GM23338 (cell line): Measurements from ENCODE around the gene ZSCAN21. TPM values are rescaled to one million over a fixed set of nuclear protein-coding genes. Genes with fewer than 3 reads are reported as not detected.
A peak's percentile ranks its signal among the peaks of the same experiment; 100 is the strongest.

Experiments used
- ATAC-seq: fragments of 200-7000 bp; cut with Tn5 transposase; 3 replicates; pipeline ENCODE4 v1.9.1; 2020
- DNase-seq: peaks from one replicate; pipeline ENCODE4 v3.0.0-alpha.2; 2015; ENCODE audit warnings: low spot score
- H2AFZ ChIP-seq: fragments of 200-600 bp; sonication (generic); 2 replicates; pipeline ENCODE4 v1.8.0; 2016; ENCODE audit warnings: antibody characterized with exemption, mild to moderate bottlenecking, moderate library complexity
- H3F3A ChIP-seq: fragments of 200-600 bp; sonication (generic); replicated peaks from 2 replicates; pipeline ENCODE4 v1.8.0; 2017; ENCODE audit warnings: antibody characterized with exemption, mixed run types, low read depth
- H3K27ac ChIP-seq: fragments of 200-600 bp; sonication (generic); 2 replicates; pipeline ENCODE4 v1.6.1; 2016; ENCODE audit warnings: low read depth
- H3K27me3 ChIP-seq: fragments of 200-600 bp; sonication (generic); 2 replicates; pipeline ENCODE4 v1.8.0; 2016; ENCODE audit warnings: mild to moderate bottlenecking, mixed run types, moderate library complexity; ENCODE audit not compliant: insufficient read depth
- H3K36me3 ChIP-seq: fragments of 200-600 bp; sonication (generic); 2 replicates; pipeline ENCODE4 v1.8.0; 2016; ENCODE audit warnings: mild to moderate bottlenecking; ENCODE audit not compliant: insufficient read depth
- H3K4me1 ChIP-seq: fragments of 200-600 bp; sonication (generic); 2 replicates; pipeline ENCODE4 v1.8.0; 2016; ENCODE audit warnings: mild to moderate bottlenecking, moderate library complexity; ENCODE audit not compliant: insufficient read depth
- H3K4me2 ChIP-seq: fragments of 200-600 bp; sonication (generic); 2 replicates; pipeline ENCODE4 v1.7.1; 2017; ENCODE audit warnings: mixed run types
- H3K4me3 ChIP-seq: fragments of 200-600 bp; sonication (generic); 2 replicates; pipeline ENCODE4 v1.6.1; 2016; ENCODE audit warnings: mixed run types
- H3K79me2 ChIP-seq: fragments of 200-600 bp; sonication (generic); replicated peaks from 2 replicates; pipeline ENCODE4 v1.8.0; 2017; ENCODE audit warnings: mild to moderate bottlenecking; ENCODE audit not compliant: insufficient read depth
- H3K9me2 ChIP-seq: fragments of 200-600 bp; sonication (generic); 2 replicates; pipeline ENCODE4 v1.8.0; 2017; ENCODE audit not compliant: insufficient read depth
- H4K20me1 ChIP-seq: fragments of 200-600 bp; sonication (generic); replicated peaks from 2 replicates; pipeline ENCODE4 v1.8.0; 2017; ENCODE audit warnings: mild to moderate bottlenecking; ENCODE audit not compliant: insufficient read depth
- H3K27ac Mint-ChIP-seq: 2 replicates; pipeline ENCODE4 v1.8.0; 2020; ENCODE audit warnings: inconsistent platforms, mild to moderate bottlenecking, moderate library complexity, mixed read lengths
- H3K27me3 Mint-ChIP-seq: 3 replicates; pipeline ENCODE4 v1.8.0; 2022; ENCODE audit warnings: low read depth, mild to moderate bottlenecking, moderate library complexity, mixed read lengths, inconsistent platforms; ENCODE audit not compliant: insufficient read depth, poor library complexity
- H3K36me3 Mint-ChIP-seq: 3 replicates; pipeline ENCODE4 v1.8.0; 2021; ENCODE audit warnings: low read depth, mild to moderate bottlenecking, inconsistent platforms, moderate library complexity, mixed read lengths
- H3K4me1 Mint-ChIP-seq: 3 replicates; pipeline ENCODE4 v1.8.0; 2020; ENCODE audit warnings: mild to moderate bottlenecking, inconsistent platforms, mixed read lengths
- H3K4me3 Mint-ChIP-seq: 3 replicates; pipeline ENCODE4 v1.8.0; 2021; ENCODE audit warnings: moderate library complexity, mild to moderate bottlenecking, inconsistent platforms, mixed read lengths
- H3K9me3 Mint-ChIP-seq: 3 replicates; pipeline ENCODE4 v1.8.0; 2020; ENCODE audit warnings: moderate library complexity, mild to moderate bottlenecking, inconsistent platforms, mixed read lengths
- CREB1 ChIP-seq: fragments of 250-450 bp; sonication (Bioruptor Pico); IDR thresholded peaks from 2 replicates; pipeline ENCODE4 v1.5.0; 2020; ENCODE audit warnings: low read depth, mild to moderate bottlenecking, moderate library complexity
- CTCF ChIP-seq, 2 experiments: fragments of 200-600 bp in 1 of 2; sonication (generic) in 1 of 2; conservative IDR thresholded peaks; 2 replicates each; pipeline versions ENCODE4 v1.5.1 to v1.6.1; 2016 to 2017; ENCODE audit warnings: antibody characterized with exemption in 2 of 2, low read depth in 2 of 2, mild to moderate bottlenecking in 2 of 2, moderate library complexity in 1 of 2
- EZH2 ChIP-seq: fragments of 200-600 bp; sonication (generic); IDR thresholded peaks from one replicate; pipeline ENCODE4 v1.8.0; 2017; ENCODE audit warnings: antibody characterized with exemption, mild to moderate bottlenecking, low read depth; ENCODE audit not compliant: unreplicated experiment
- EZH2phosphoT487 ChIP-seq: fragments of 200-600 bp; sonication (generic); IDR thresholded peaks from one replicate; pipeline ENCODE4 v1.8.1; 2018; ENCODE audit warnings: antibody characterized with exemption; ENCODE audit not compliant: unreplicated experiment
- JUNB ChIP-seq: IDR thresholded peaks from one replicate; pipeline ENCODE4 v1.6.1; 2016; ENCODE audit warnings: antibody characterized with exemption; ENCODE audit not compliant: unreplicated experiment
- NANOG ChIP-seq: IDR thresholded peaks from 2 replicates; pipeline ENCODE4 v1.6.1; 2016; ENCODE audit warnings: antibody characterized with exemption, borderline replicate concordance
- POLR2AphosphoS5 ChIP-seq: IDR thresholded peaks from 2 replicates; pipeline ENCODE4 v1.6.1; 2016; ENCODE audit warnings: antibody characterized with exemption, low read depth
- REST ChIP-seq: IDR thresholded peaks from one replicate; pipeline ENCODE4 v1.6.1; 2018; ENCODE audit warnings: antibody characterized with exemption; ENCODE audit not compliant: unreplicated experiment
- STAT1 ChIP-seq: IDR thresholded peaks from one replicate; pipeline ENCODE4 v1.6.1; 2016; ENCODE audit warnings: antibody characterized with exemption; ENCODE audit not compliant: unreplicated experiment
- ZNF114 ChIP-seq: fragments of 250-450 bp; sonication (Bioruptor Pico); IDR thresholded peaks from 2 replicates; pipeline ENCODE4 v1.5.0; 2020; ENCODE audit warnings: mild to moderate bottlenecking, moderate library complexity
- ZNF331 ChIP-seq: fragments of 250-450 bp; sonication (Bioruptor Pico); IDR thresholded peaks from 2 replicates; pipeline ENCODE4 v1.5.0; 2020; ENCODE audit warnings: low read depth, mild to moderate bottlenecking, moderate library complexity
- polyA plus RNA-seq: library from polyadenylated mRNA; unstranded; fragments of >200 nt; fragmentation: Nextera tagmentation; extraction: Ambion mirVana; gene quantifications from 2 replicates; pipeline ENCODE4 v1.2.1, GENCODE V29; 2016
- total RNA-seq: library from RNA; depleted of rRNA; stranded (reverse); fragments of >200 nt; shearing (Covaris generic); gene quantifications from 2 replicates; pipeline ENCODE4 v1.2.3, GENCODE V29; 2014
- TF ChIP-seq, protein P1 (sequence below): IDR thresholded peaks from 2 replicates; pipeline ENCODE4 v1.6.1; 2016; ENCODE audit warnings: antibody characterized with exemption
- TF ChIP-seq, protein P2 (sequence below): fragments of 250-450 bp; sonication (Bioruptor Pico); IDR thresholded peaks from 2 replicates; pipeline ENCODE4 v1.5.0; 2020; ENCODE audit warnings: mild to moderate bottlenecking, moderate library complexity

ZSCAN21 gene
- total and polyA plus RNA-seq, 2 experiments from 2014 or later, result 15.7 to 21.8 TPM

- H3K4me1 Mint-ChIP-seq, result peaks cover 19% of the 10 kb centered on the region
- peaks cover 15% of the 10 kb centered on the region for H3K4me1 ChIP-seq
- peak; percentile 61 for DNase-seq
- peaks cover 39% of the 10 kb centered on the region for H3K36me3 ChIP-seq
- peak overlapping the region; percentile 95 for H3K4me3 Mint-ChIP-seq
- TF ChIP-seq, protein P1, sequence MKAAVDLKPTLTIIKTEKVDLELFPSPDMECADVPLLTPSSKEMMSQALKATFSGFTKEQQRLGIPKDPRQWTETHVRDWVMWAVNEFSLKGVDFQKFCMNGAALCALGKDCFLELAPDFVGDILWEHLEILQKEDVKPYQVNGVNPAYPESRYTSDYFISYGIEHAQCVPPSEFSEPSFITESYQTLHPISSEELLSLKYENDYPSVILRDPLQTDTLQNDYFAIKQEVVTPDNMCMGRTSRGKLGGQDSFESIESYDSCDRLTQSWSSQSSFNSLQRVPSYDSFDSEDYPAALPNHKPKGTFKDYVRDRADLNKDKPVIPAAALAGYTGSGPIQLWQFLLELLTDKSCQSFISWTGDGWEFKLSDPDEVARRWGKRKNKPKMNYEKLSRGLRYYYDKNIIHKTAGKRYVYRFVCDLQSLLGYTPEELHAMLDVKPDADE, result no peak
- TF ChIP-seq STAT1 (no peak), EZH2 (no peak), POLR2AphosphoS5 (no peak), EZH2phosphoT487 (no peak), REST (no peak), CREB1 (CRISPR knock-in tag) (no peak), ZNF114 (CRISPR knock-in tag) (no peak), CTCF (conservative IDR thresholded peaks at IDR 0.05; ENCODE audit: low read depth in 2 of 2) (no peak), JUNB (no peak), NANOG (no peak), ZNF331 (CRISPR knock-in tag) (no peak)
- TF ChIP-seq, protein P2, sequence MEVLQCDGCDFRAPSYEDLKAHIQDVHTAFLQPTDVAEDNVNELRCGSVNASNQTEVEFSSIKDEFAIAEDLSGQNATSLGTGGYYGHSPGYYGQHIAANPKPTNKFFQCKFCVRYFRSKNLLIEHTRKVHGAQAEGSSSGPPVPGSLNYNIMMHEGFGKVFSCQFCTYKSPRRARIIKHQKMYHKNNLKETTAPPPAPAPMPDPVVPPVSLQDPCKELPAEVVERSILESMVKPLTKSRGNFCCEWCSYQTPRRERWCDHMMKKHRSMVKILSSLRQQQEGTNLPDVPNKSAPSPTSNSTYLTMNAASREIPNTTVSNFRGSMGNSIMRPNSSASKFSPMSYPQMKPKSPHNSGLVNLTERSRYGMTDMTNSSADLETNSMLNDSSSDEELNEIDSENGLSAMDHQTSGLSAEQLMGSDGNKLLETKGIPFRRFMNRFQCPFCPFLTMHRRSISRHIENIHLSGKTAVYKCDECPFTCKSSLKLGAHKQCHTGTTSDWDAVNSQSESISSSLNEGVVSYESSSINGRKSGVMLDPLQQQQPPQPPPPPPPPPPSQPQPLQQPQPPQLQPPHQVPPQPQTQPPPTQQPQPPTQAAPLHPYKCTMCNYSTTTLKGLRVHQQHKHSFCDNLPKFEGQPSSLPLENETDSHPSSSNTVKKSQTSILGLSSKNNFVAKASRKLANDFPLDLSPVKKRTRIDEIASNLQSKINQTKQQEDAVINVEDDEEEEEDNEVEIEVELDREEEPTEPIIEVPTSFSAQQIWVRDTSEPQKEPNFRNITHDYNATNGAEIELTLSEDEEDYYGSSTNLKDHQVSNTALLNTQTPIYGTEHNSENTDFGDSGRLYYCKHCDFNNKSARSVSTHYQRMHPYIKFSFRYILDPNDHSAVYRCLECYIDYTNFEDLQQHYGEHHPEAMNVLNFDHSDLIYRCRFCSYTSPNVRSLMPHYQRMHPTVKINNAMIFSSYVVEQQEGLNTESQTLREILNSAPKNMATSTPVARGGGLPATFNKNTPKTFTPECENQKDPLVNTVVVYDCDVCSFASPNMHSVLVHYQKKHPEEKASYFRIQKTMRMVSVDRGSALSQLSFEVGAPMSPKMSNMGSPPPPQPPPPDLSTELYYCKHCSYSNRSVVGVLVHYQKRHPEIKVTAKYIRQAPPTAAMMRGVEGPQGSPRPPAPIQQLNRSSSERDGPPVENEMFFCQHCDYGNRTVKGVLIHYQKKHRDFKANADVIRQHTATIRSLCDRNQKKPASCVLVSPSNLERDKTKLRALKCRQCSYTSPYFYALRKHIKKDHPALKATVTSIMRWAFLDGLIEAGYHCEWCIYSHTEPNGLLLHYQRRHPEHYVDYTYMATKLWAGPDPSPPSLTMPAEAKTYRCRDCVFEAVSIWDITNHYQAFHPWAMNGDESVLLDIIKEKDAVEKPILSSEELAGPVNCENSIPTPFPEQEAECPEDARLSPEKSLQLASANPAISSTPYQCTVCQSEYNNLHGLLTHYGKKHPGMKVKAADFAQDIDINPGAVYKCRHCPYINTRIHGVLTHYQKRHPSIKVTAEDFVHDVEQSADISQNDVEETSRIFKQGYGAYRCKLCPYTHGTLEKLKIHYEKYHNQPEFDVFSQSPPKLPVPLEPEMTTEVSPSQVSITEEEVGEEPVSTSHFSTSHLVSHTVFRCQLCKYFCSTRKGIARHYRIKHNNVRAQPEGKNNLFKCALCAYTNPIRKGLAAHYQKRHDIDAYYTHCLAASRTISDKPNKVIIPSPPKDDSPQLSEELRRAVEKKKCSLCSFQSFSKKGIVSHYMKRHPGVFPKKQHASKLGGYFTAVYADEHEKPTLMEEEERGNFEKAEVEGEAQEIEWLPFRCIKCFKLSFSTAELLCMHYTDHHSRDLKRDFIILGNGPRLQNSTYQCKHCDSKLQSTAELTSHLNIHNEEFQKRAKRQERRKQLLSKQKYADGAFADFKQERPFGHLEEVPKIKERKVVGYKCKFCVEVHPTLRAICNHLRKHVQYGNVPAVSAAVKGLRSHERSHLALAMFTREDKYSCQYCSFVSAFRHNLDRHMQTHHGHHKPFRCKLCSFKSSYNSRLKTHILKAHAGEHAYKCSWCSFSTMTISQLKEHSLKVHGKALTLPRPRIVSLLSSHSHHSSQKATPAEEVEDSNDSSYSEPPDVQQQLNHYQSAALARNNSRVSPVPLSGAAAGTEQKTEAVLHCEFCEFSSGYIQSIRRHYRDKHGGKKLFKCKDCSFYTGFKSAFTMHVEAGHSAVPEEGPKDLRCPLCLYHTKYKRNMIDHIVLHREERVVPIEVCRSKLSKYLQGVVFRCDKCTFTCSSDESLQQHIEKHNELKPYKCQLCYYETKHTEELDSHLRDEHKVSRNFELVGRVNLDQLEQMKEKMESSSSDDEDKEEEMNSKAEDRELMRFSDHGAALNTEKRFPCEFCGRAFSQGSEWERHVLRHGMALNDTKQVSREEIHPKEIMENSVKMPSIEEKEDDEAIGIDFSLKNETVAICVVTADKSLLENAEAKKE (CRISPR knock-in tag), result no peak
- H3K27me3 Mint-ChIP-seq, result peaks cover 17% of the 10 kb centered on the region
- no peaks in the 10 kb centered on the region for H3K27me3 ChIP-seq
- H3K79me2 ChIP-seq, result peaks cover 53% of the 10 kb centered on the region
- peak overlapping the region; percentile 85; the same call in 1 of the 2 replicates for H3K27ac ChIP-seq
- H3K9me2 ChIP-seq, result no peaks in the 10 kb centered on the region
- ATAC-seq, result peak; percentile 18
- peak overlapping the region; percentile 89 for H3K4me2 ChIP-seq
- peaks cover 23% of the 10 kb centered on the region for H4K20me1 ChIP-seq
- H2AFZ ChIP-seq, result no peak overlapping the region
- H3K36me3 Mint-ChIP-seq, result peaks cover 50% of the 10 kb centered on the region
- peaks cover 17% of the 10 kb centered on the region for H3F3A ChIP-seq
- H3K4me3 ChIP-seq, result peak overlapping the region; percentile 94
- peak overlapping the region; percentile 98 for H3K27ac Mint-ChIP-seq
- H3K9me3 Mint-ChIP-seq, result peaks cover 20% of the 10 kb centered on the region
Observed at GRCh38 chr7:100080907-100081534, 31.4 kb downstream of the ZSCAN21 start.
